Measurements from ENCODE around the gene SEC24C. TPM values are rescaled to one million over a fixed set of nuclear protein-coding genes. Genes with fewer than 3 reads are reported as not detected.

The SEC24C gene
- total RNA-seq, 4 donors from 2014 or later = 56.2 to 95.2 (median 83.9) TPM

GRCh38 chr10:73817826-73818225 lies 73.7 kb downstream of the SEC24C start:
- Histone ChIP-seq H3K9me3 (no peaks in the 10 kb centered on the region), H3K4me3 (replicated peaks in 1 of 3) (no peak overlapping the region), H3K27ac (peak overlapping the region; percentile 53 to 84 (median 68)), H3K4me1 (peaks cover 23 to 42% of the 10 kb centered on the region in 2 donors), H3K36me3 (peaks cover 0 to 3% of the 10 kb centered on the region in 2 donors), H3K27me3 (no peaks in the 10 kb centered on the region)
- TF ChIP-seq POLR2A (IDR thresholded peaks at IDR 0.05) = no peak
- TF ChIP-seq, protein P1, sequence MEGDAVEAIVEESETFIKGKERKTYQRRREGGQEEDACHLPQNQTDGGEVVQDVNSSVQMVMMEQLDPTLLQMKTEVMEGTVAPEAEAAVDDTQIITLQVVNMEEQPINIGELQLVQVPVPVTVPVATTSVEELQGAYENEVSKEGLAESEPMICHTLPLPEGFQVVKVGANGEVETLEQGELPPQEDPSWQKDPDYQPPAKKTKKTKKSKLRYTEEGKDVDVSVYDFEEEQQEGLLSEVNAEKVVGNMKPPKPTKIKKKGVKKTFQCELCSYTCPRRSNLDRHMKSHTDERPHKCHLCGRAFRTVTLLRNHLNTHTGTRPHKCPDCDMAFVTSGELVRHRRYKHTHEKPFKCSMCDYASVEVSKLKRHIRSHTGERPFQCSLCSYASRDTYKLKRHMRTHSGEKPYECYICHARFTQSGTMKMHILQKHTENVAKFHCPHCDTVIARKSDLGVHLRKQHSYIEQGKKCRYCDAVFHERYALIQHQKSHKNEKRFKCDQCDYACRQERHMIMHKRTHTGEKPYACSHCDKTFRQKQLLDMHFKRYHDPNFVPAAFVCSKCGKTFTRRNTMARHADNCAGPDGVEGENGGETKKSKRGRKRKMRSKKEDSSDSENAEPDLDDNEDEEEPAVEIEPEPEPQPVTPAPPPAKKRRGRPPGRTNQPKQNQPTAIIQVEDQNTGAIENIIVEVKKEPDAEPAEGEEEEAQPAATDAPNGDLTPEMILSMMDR (IDR thresholded peaks at IDR 0.05) = no peak
- 89 to 93% methylated on average over 4 to 5 of the region's 5 CpGs for WGBS, 2 donors
- intact Hi-C loops (cut with DNase I) = loop anchor here (10.0 kb wide), 1 partner anchor 57 kb away; the partner anchor contains the start of gene CAMK2G
- no peak for DNase-seq

- Histone ChIP-seq H3K9me3 (no peaks in the 10 kb centered on the region), H3K27ac (peak overlapping the region in 1 of 3 donors; percentile 84), H3K4me3 (replicated peaks in 1 of 3) (no peak overlapping the region), H3K4me1 (peaks cover 23 to 42% of the 10 kb centered on the region in 2 donors), H3K36me3 (peaks cover 0 to 3% of the 10 kb centered on the region in 2 donors), H3K27me3 (no peaks in the 10 kb centered on the region)
- TF ChIP-seq POLR2A (IDR thresholded peaks at IDR 0.05) = no peak
- TF ChIP-seq, protein P1 (IDR thresholded peaks at IDR 0.05) = no peak
- intact Hi-C loops (cut with DNase I) = loop anchor here (10.0 kb wide), 1 partner anchor 56 kb away; the partner anchor contains the start of gene CAMK2G
- 91 to 92% methylated on average over 4 to 8 of the region's 10 CpGs for WGBS, 2 donors
- DNase-seq = no peak
These were observed 74.2 kb downstream of the SEC24C start for GRCh38 chr10:73818402-73818801.

DNA sequence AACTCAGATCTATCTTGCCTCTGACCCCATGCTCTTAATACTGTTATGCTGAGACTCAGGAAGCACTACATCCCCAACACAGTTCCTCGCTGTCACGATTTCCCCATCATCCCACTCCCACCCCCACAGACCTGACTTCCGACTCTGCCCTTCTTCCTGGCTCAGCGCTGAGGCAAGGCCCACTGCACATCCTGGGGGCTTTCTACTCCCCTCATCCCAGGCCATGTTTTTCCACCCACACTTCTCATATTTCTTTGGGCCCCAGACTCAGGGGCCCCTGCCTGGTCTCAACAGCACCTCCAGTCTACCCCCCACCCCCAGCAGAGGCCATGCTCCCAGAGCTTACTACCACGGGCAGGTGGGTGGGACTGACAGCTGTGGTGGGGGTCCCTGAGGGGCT lies 74.9 kb downstream of the SEC24C start:
- peaks cover 0 to under 1% of the 10 kb centered on the region in 2 donors for H3K36me3 ChIP-seq
- WGBS, 2 donors = 67 to 71% methylated on average over 5 of the region's 5 CpGs
- H3K4me3 ChIP-seq (replicated peaks in 1 of 3) = no peak overlapping the region
- intact Hi-C loops (cut with DNase I) = loop anchor here (10.0 kb wide), 1 partner anchor 56 kb away; the partner anchor contains the start of gene CAMK2G
- H3K4me1 ChIP-seq = peaks cover 23 to 42% of the 10 kb centered on the region in 2 donors
- H3K27me3 ChIP-seq = no peaks in the 10 kb centered on the region
- no peaks in the 10 kb centered on the region for H3K9me3 ChIP-seq
- no peak for DNase-seq
- H3K27ac ChIP-seq = peak overlapping the region; percentile 81 to 92 (median 84)
- TF ChIP-seq, protein P1 (IDR thresholded peaks at IDR 0.05) = no peak
- no peak for TF ChIP-seq POLR2A (IDR thresholded peaks at IDR 0.05)

DNA sequence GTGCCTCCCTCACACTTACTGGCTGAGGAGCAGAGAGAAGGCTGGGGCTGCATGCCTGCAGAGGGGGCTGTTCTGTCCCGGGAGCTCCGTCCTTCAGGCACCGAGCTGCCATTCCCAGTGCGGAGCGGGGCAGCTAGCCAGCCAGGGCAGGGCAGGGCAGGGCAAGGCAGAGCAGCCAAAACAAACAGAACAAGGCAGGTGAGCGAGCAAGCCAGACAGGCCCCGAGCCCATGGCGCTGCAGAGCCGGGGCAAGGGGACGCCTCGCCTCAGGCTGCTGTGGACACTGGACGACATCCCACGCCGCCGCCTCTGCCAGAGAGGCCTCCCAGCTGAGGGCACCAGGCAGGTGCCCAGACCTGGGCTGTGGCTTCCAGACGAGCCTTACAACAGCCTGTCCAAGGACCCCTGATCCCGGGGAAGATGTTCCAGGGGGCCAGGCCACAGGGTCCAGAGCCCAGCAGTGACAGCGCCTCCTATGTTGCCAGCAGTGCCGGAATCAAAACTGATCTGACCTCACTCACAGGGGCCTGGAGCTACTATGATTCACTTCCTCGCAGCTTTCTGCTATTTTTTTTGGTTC lies 75.4 kb downstream of the SEC24C start:
- H3K27me3 ChIP-seq = no peaks in the 10 kb centered on the region
- H3K4me1 ChIP-seq = peaks cover 23 to 42% of the 10 kb centered on the region in 2 donors
- DNase-seq = peak; percentile 92 to 95
- H3K4me3 ChIP-seq (replicated peaks in 1 of 3) = no peak overlapping the region
- peaks cover 0 to 1% of the 10 kb centered on the region in 2 donors for H3K36me3 ChIP-seq
- intact Hi-C loops (cut with DNase I) = loop anchor here (10.0 kb wide), 1 partner anchor 55 kb away; the partner anchor contains the start of gene CAMK2G
- peak overlapping the region; percentile 81 to 92 (median 84) for H3K27ac ChIP-seq
- no peaks in the 10 kb centered on the region for H3K9me3 ChIP-seq
- WGBS, 2 donors = 32 to 34% methylated on average over 7 to 17 of the region's 20 CpGs
- TF ChIP-seq, protein P1 (IDR thresholded peaks at IDR 0.05) = peak in 1 of 6 experiments; percentile 31
- TF ChIP-seq POLR2A (IDR thresholded peaks at IDR 0.05) = peak in 1 of 2 donors; percentile 41

Small RNA genes within 50 kb of the gene (small RNA-seq; reads per million reads assigned to genes)
- gene AC022400.4 (not detected), gene AC022400.9 (not detected), gene RNA5SP320 (not detected), gene ZSWIM8-AS1 (not detected)

Other genes with a start within 250 kb of the SEC24C start
- 10 to 100 TPM; 36.4 to 45.2 (median 41.1) TPM for gene PPP3CB, start 248.3 kb upstream of the SEC24C start, total RNA-seq
- gene USP54, start 153.0 kb upstream of the SEC24C start, total RNA-seq = 100 to 1,000 TPM; 159 to 315 (median 201) TPM
- 1 to 10 TPM; 2.0 to 7.0 (median 5.1) TPM for gene MYOZ1, start 102.9 kb upstream of the SEC24C start, total RNA-seq
- gene SYNPO2L, start 88.3 kb upstream of the SEC24C start, total RNA-seq = not detected
- gene AGAP5, start 46.3 kb upstream of the SEC24C start, total RNA-seq = 10 to 100 TPM in 2 of 4 donors, 1 to 10 TPM in 2; 8.2 to 12.1 (median 10.2) TPM
- 10 to 100 TPM; 14.1 to 57.3 (median 28.9) TPM for gene CHCHD1, start 37.7 kb downstream of the SEC24C start, total RNA-seq
- 100 to 1,000 TPM in 2 of 4 donors, 10 to 100 TPM in 2; 67.2 to 199 (median 108) TPM for gene ZSWIM8, start 41.2 kb downstream of the SEC24C start, total RNA-seq
- 10 to 100 TPM; 12.1 to 31.0 (median 25.0) TPM for gene NDST2, start 67.2 kb downstream of the SEC24C start, total RNA-seq
- gene CAMK2G, start 130.2 kb downstream of the SEC24C start, total RNA-seq = 10 to 100 TPM; 21.2 to 27.4 (median 22.3) TPM
- 10 to 100 TPM in 1 of 4 donors, 1 to 10 TPM in 3; 3.8 to 13.3 (median 7.3) TPM for gene PLAU, start 166.8 kb downstream of the SEC24C start, total RNA-seq

Measured in thyroid gland (tissue), 4 donors.